GM19438 (cell line): Measurements from ENCODE around the gene ZNF587.
"Not testable (repeated sequence)": the region's sequence is repeated elsewhere in the genome, so short reads cannot be mapped to it uniquely, and the experiment has no call there.

Source experiments
- ATAC-seq: cut with Tn5 transposase; IDR thresholded peaks from one replicate; pipeline ENCODE4 v1.9.1; 2021; ENCODE audit warnings: low read depth; ENCODE audit not compliant: unreplicated experiment

ZNF587 gene

GRCh38 chr19:57821095-57821494 is 28.6 kb upstream of the ZNF587 start:
- ATAC-seq = not testable (repeated sequence)

- ATAC-seq = not testable (repeated sequence)
Measured at GRCh38 chr19:57821501-57821900, 28.2 kb upstream of the ZNF587 start.

GRCh38 chr19:57823155-57823554 is 26.5 kb upstream of the ZNF587 start:
- ATAC-seq = not testable (repeated sequence)

- not testable (repeated sequence) for ATAC-seq
Measured at GRCh38 chr19:57823608-57824007, 26.1 kb upstream of the ZNF587 start.

- no peak for ATAC-seq
Measured at GRCh38 chr19:57825511-57825910, 24.1 kb upstream of the ZNF587 start.

GRCh38 chr19:57829316-57829715 is 20.3 kb upstream of the ZNF587 start:
- ATAC-seq = no peak

GRCh38 chr19:57830071-57830602 is 19.5 kb upstream of the ZNF587 start, which contains the start of gene ZNF587B:
ZNF587B (plus strand) TSS chr19:57830299; CDS start chr19:57830529, 230 bp downstream.
- ATAC-seq = no peak

- not testable (repeated sequence) for ATAC-seq
Measured at GRCh38 chr19:57836991-57837390, 12.7 kb upstream of the ZNF587 start.

- ATAC-seq = not testable (repeated sequence)
Measured at GRCh38 chr19:57838622-57839191, 11.0 kb upstream of the ZNF587 start.

- no peak for ATAC-seq
Measured at GRCh38 chr19:57841122-57841763, 8.4 kb upstream of the ZNF587 start.

GRCh38 chr19:57847164-57847563 is 2.5 kb upstream of the ZNF587 start:
- ATAC-seq = not testable (repeated sequence)

- ATAC-seq = peak; percentile 20
Measured at GRCh38 chr19:57849162-57849665, 445 bp upstream of the ZNF587 start.

GRCh38 chr19:57850553-57851017 is 926 bp downstream of the ZNF587 start:
- no peak for ATAC-seq

- not testable (repeated sequence) for ATAC-seq
Measured at GRCh38 chr19:57851812-57852603, 2.3 kb downstream of the ZNF587 start.

- not testable (repeated sequence) for ATAC-seq
Measured at GRCh38 chr19:57854117-57854516, 4.5 kb downstream of the ZNF587 start.

- not testable (repeated sequence) for ATAC-seq
Measured at GRCh38 chr19:57862351-57862750, 12.7 kb downstream of the ZNF587 start.

- no peak for ATAC-seq
Measured at GRCh38 chr19:57867868-57868492, 18.3 kb downstream of the ZNF587 start.

GRCh38 chr19:57869655-57870054 is 20.0 kb downstream of the ZNF587 start:
- not testable (repeated sequence) for ATAC-seq

GRCh38 chr19:57870225-57870624 is 20.6 kb downstream of the ZNF587 start:
- no peak for ATAC-seq

GRCh38 chr19:57872450-57872849 is 22.8 kb downstream of the ZNF587 start:
- no peak for ATAC-seq
